SK-N-SH (cell line): Measurements from ENCODE around the gene GPX5. TPM values are rescaled to one million over a fixed set of nuclear protein-coding genes. Genes with fewer than 3 reads are reported as not detected.

ENCODE experiments used
- CTCF ChIA-PET: fragments of 300-600, 350-600 bp; formaldehyde crosslinking; extraction: SDS; loops from one replicate; lab custom pipeline; 2021; lab: Yijun Ruan, JAX
- POLR2A ChIA-PET: fragments of 350-600 bp; sonication (Branson Sonifier 250); formaldehyde crosslinking; extraction: SDS; loops from one replicate; lab custom pipeline; 2020; ENCODE audit warnings: antibody characterized with exemption, inconsistent platforms; lab: Yijun Ruan, JAX
- DNase-seq: peaks from one replicate; pipeline ENCODE4 v3.0.0; 2012
- H2AFZ ChIP-seq: fragments of 200-600 bp; sonication (generic); 2 replicates; pipeline ENCODE4 v1.8.1; 2016; ENCODE audit warnings: antibody characterized with exemption, mild to moderate bottlenecking, low read depth
- H3F3A ChIP-seq: fragments of 200-600 bp; sonication (generic); replicated peaks from 2 replicates; pipeline ENCODE3; 2016; ENCODE audit warnings: antibody characterized with exemption, mild to moderate bottlenecking; ENCODE audit not compliant: insufficient read depth
- H3K27ac ChIP-seq, 2 experiments: fragments of 200-500 bp in 1 of 2; fragments of 200-600 bp in 1 of 2; sonication (Bioruptor generic) in 1 of 2; sonication (generic), shearing (Covaris generic) in 1 of 2; 2 replicates each; pipeline versions ENCODE4 v1.5.1 to v1.6.1; 2014 to 2016; ENCODE audit warnings: low read depth in 2 of 2, inconsistent platforms in 1 of 2, low read length in 1 of 2, mild to moderate bottlenecking in 1 of 2, mixed read lengths in 1 of 2
- H3K27me3 ChIP-seq: fragments of 200-600 bp; sonication (generic), shearing (Covaris generic); 2 replicates; pipeline ENCODE4 v1.6.1; 2016; ENCODE audit warnings: mixed run types; ENCODE audit not compliant: insufficient read depth
- H3K36me3 ChIP-seq, 2 experiments: fragments of 200-500 bp in 1 of 2; fragments of 200-600 bp in 1 of 2; sonication (Bioruptor generic) in 1 of 2; sonication (generic) in 1 of 2; replicated peaks in 1 of 2; 2 replicates each; pipeline versions ENCODE3 to v1.5.1; 2014 to 2016; ENCODE audit warnings: low read length in 1 of 2, mild to moderate bottlenecking in 1 of 2; ENCODE audit not compliant: insufficient read depth in 2 of 2, control insufficient read depth in 1 of 2
- H3K4me1 ChIP-seq, 2 experiments: fragments of 200-500 bp in 1 of 2; fragments of 200-600 bp in 1 of 2; sonication (Bioruptor generic) in 1 of 2; sonication (generic), shearing (Covaris generic) in 1 of 2; 2 replicates each; pipeline versions ENCODE4 v1.5.1 to v1.6.1; 2014 to 2016; ENCODE audit warnings: low read depth in 1 of 2, low read length in 1 of 2, mixed run types in 1 of 2; ENCODE audit not compliant: insufficient read depth in 2 of 2, control insufficient read depth in 1 of 2
- H3K4me2 ChIP-seq: fragments of 200-600 bp; sonication (generic), shearing (Covaris generic); 2 replicates; pipeline ENCODE4 v1.6.1; 2017; ENCODE audit warnings: mixed run types
- H3K4me3 ChIP-seq, 2 experiments: fragments of 200-500 bp in 1 of 2; fragments of 200-600 bp in 1 of 2; sonication (Bioruptor generic) in 1 of 2; sonication (generic), shearing (Covaris generic) in 1 of 2; 2 replicates each; pipeline versions ENCODE4 v1.5.1 to v1.8.1; 2014 to 2016; ENCODE audit warnings: low read depth in 2 of 2, inconsistent platforms in 1 of 2, low read length in 1 of 2, mild to moderate bottlenecking in 1 of 2, mixed read lengths in 1 of 2, moderate library complexity in 1 of 2
- H3K79me2 ChIP-seq: fragments of 200-600 bp; sonication (generic); 2 replicates; pipeline ENCODE4 v1.8.1; 2017; ENCODE audit warnings: mild to moderate bottlenecking; ENCODE audit not compliant: insufficient read depth
- H3K9ac ChIP-seq: fragments of 200-600 bp; sonication (generic); 2 replicates; pipeline ENCODE4 v1.6.1; 2017; ENCODE audit warnings: mixed run types
- H3K9me2 ChIP-seq: fragments of 200-600 bp; sonication (generic); 2 replicates; pipeline ENCODE4 v1.6.1; 2017; ENCODE audit warnings: mixed run types
- H3K9me3 ChIP-seq: fragments of 200-600 bp; sonication (generic); 2 replicates; pipeline ENCODE4 v1.6.1; 2017; ENCODE audit warnings: mixed run types, mild to moderate bottlenecking, moderate library complexity
- H4K20me1 ChIP-seq: fragments of 200-600 bp; sonication (generic); 2 replicates; pipeline ENCODE4 v1.6.1; 2017; ENCODE audit warnings: mild to moderate bottlenecking, mixed run types; ENCODE audit not compliant: insufficient read depth
- CTCF ChIP-seq: fragments of 200-600 bp; sonication (generic); IDR thresholded peaks from 2 replicates; pipeline ENCODE4 v1.6.1; 2017; ENCODE audit warnings: antibody characterized with exemption, mild to moderate bottlenecking, moderate library complexity
- EP300 ChIP-seq, 2 experiments: IDR thresholded peaks; 2 replicates each; pipeline versions ENCODE4 v1.4.0 to v1.6.1; 2012; ENCODE audit warnings: borderline replicate concordance in 1 of 2, low read depth in 1 of 2, low read length in 1 of 2
- EZH2phosphoT487 ChIP-seq: fragments of 200-600 bp; sonication (generic); IDR thresholded peaks from 2 replicates; pipeline ENCODE4 v1.6.1; 2017; ENCODE audit warnings: low read depth, mixed run types, mild to moderate bottlenecking, antibody characterized with exemption, moderate library complexity, borderline replicate concordance
- FOSL2 ChIP-seq: IDR thresholded peaks from 2 replicates; pipeline ENCODE4 v1.4.0; 2012; ENCODE audit warnings: low read depth, mild to moderate bottlenecking, moderate library complexity, borderline replicate concordance
- IRF3 ChIP-seq: fragments of 150-350 bp; IDR thresholded peaks from 2 replicates; pipeline ENCODE4 v1.6.1; 2016; ENCODE audit warnings: mild to moderate bottlenecking, low read depth, low read length
- MEF2A ChIP-seq: IDR thresholded peaks from 2 replicates; pipeline ENCODE4 v1.4.0; 2012; ENCODE audit warnings: low read depth, borderline replicate concordance
- MXI1 ChIP-seq: IDR thresholded peaks from 2 replicates; pipeline ENCODE4 v1.6.1; 2012; ENCODE audit warnings: mild to moderate bottlenecking, low read depth, low read length, improper control_type of control experiment
- RCOR1 ChIP-seq: fragments of 150-350 bp; IDR thresholded peaks from 2 replicates; pipeline ENCODE4 v1.6.1; 2017; ENCODE audit warnings: antibody characterized with exemption, low read length
- REST ChIP-seq: IDR thresholded peaks from 2 replicates; pipeline ENCODE4 v1.6.1; 2012; ENCODE audit warnings: mild to moderate bottlenecking, low read depth, low read length, moderate library complexity
- RFX5 ChIP-seq: IDR thresholded peaks from 2 replicates; pipeline ENCODE4 v1.6.1; 2012; ENCODE audit warnings: mild to moderate bottlenecking, improper control_type of control experiment, low read length
- SMC3 ChIP-seq: IDR thresholded peaks from 2 replicates; pipeline ENCODE4 v1.6.1; 2012; ENCODE audit warnings: low read depth, low read length, improper control_type of control experiment
- USF1 ChIP-seq: IDR thresholded peaks from 2 replicates; pipeline ENCODE4 v1.4.0; 2012; ENCODE audit warnings: low read depth, borderline replicate concordance
- WGBS: methylation state at CpG from one replicate; pipeline ENCODE4 v1.1.6; 2017; ENCODE audit warnings: low lambda C conversion rate; 5-methylcytosine and 5-hydroxymethylcytosine counted together
- polyA plus RNA-seq, 3 experiments: library from polyadenylated mRNA; depleted of rRNA; stranded (reverse); fragments of >200 nt; gene quantifications; 2 replicates each; pipeline ENCODE4 v1.2.3, GENCODE V29; 2012

Gene GPX5
- polyA plus RNA-seq, 1 of the 3 experiments (the other 2 are of a cell fraction), result not detected

GRCh38 chr6:28489366-28490204 is 36.1 kb upstream of the GPX5 start (continued):
- TF ChIP-seq CTCF, result no peak
- TF ChIP-seq RFX5, result no peak
- peak; percentile 12; the same call in 1 of the 2 replicates for TF ChIP-seq MXI1
- no peak for TF ChIP-seq RCOR1
- no peak for TF ChIP-seq MEF2A

GRCh38 chr6:28490205-28490890 is 35.3 kb upstream of the GPX5 start:
- POLR2A ChIA-PET, result no interaction called here
- Histone ChIP-seq H3F3A (peaks cover 5% of the 10 kb centered on the region), H3K27me3 (peaks cover 2% of the 10 kb centered on the region; the same call in 1 of the 2 replicates), H3K9me3 (no peaks in the 10 kb centered on the region), H3K36me3 (no peaks in the 10 kb centered on the region), H3K4me1 (no peaks in the 10 kb centered on the region; a peak in 2 of 4 replicates), H3K9me2 (no peaks in the 10 kb centered on the region), H3K4me3 (peak overlapping the region; percentile 58 to 70), H2AFZ (peak overlapping the region; percentile 90), H3K4me2 (peak overlapping the region; percentile 75), H4K20me1 (no peaks in the 10 kb centered on the region), H3K79me2 (no peaks in the 10 kb centered on the region), H3K9ac (peak overlapping the region; percentile 53), H3K27ac (no peak overlapping the region; a peak in 1 of 4 replicates)
- CTCF ChIA-PET, result no interaction called here
- 15% methylated on average over 21 of the region's 23 CpGs for WGBS
- DNase-seq, result peak; percentile 50
- TF ChIP-seq RCOR1, result no peak
- no peak for TF ChIP-seq EZH2phosphoT487
- TF ChIP-seq EP300 (IDR thresholded peaks at IDR 0.05; ENCODE audit: borderline replicate concordance in 1 of 2, low read depth in 1 of 2, low read length in 1 of 2), result no peak
- no peak for TF ChIP-seq SMC3
- no peak for TF ChIP-seq USF1
- TF ChIP-seq IRF3, result no peak
- no peak for TF ChIP-seq REST
- TF ChIP-seq RFX5, result no peak
- TF ChIP-seq FOSL2, result no peak
